Caki2 (cell line): ENCODE measurements around the gene TADA2A. TPM values are rescaled to one million over a fixed set of nuclear protein-coding genes. Genes with fewer than 3 reads are reported as not detected.
"Not testable (repeated sequence)": the region's sequence is repeated elsewhere in the genome, so short reads cannot be mapped to it uniquely, and the experiment has no call there.

Source experiments
- DNase-seq: peaks from one replicate; pipeline ENCODE4 v3.0.0-alpha.2; 2015; ENCODE audit warnings: low read depth
- in situ Hi-C: cut with HindIII; loops from 2 replicates; pipeline ENCODE4 v1.10.0; 2016; ENCODE audit warnings: low sequenced_read_pairs, low pct_unique_long_range_greater_than_20kb, mixed read lengths
- total RNA-seq: library from RNA; depleted of rRNA; stranded (reverse); fragments of >200 nt; shearing (Covaris generic); gene quantifications from 2 replicates; pipeline ENCODE4 v1.2.3, GENCODE V29; 2014; ENCODE audit warnings: low replicate concordance

Gene TADA2A
- total RNA-seq, 1 experiment from 2014 or later: 6.8 TPM

- in situ Hi-C loops, DNase-seq: not testable (repeated sequence)
Measured at GRCh38 chr17:37441369-37442014, 34.8 kb downstream of the TADA2A start.

GRCh38 chr17:37446027-37446426 is 39.3 kb downstream of the TADA2A start:
- peak; percentile 92 for DNase-seq
- in situ Hi-C loops: no loop called here

GRCh38 chr17:37447641-37448040 is 41.0 kb downstream of the TADA2A start:
- peak; percentile 73 for DNase-seq
- in situ Hi-C loops: no loop called here

- in situ Hi-C loops: no loop called here
- DNase-seq: no peak
Measured at GRCh38 chr17:37450112-37450511, 43.4 kb downstream of the TADA2A start.

GRCh38 chr17:37457801-37458200 is 51.1 kb downstream of the TADA2A start:
- in situ Hi-C loops: not testable (repeated sequence)

GRCh38 chr17:37458805-37459204 is 52.1 kb downstream of the TADA2A start:
- no peak for DNase-seq
- in situ Hi-C loops: no loop called here

More at GRCh38 chr17:37457801-37458200, 51.1 kb downstream of the TADA2A start:
- not testable (repeated sequence) for DNase-seq

- in situ Hi-C loops: no loop called here
- no peak for DNase-seq
Measured at GRCh38 chr17:37461668-37462067, 55.0 kb downstream of the TADA2A start.

GRCh38 chr17:37462492-37462891 is 55.8 kb downstream of the TADA2A start:
- in situ Hi-C loops: no loop called here
- DNase-seq: no peak

GRCh38 chr17:37463039-37463438 is 56.4 kb downstream of the TADA2A start:
- in situ Hi-C loops: no loop called here
- no peak for DNase-seq

- DNase-seq: no peak
- in situ Hi-C loops: no loop called here
Measured at GRCh38 chr17:37465069-37465616, 58.5 kb downstream of the TADA2A start.

GRCh38 chr17:37466471-37466870 is 59.8 kb downstream of the TADA2A start:
- in situ Hi-C loops: no loop called here
- DNase-seq: no peak

- in situ Hi-C loops: no loop called here
- no peak for DNase-seq
Measured at GRCh38 chr17:37470181-37470580, 63.5 kb downstream of the TADA2A start.

GRCh38 chr17:37475731-37476420 is 69.2 kb downstream of the TADA2A start:
- no peak for DNase-seq

GRCh38 chr17:37476431-37477120 is 69.9 kb downstream of the TADA2A start:
- DNase-seq: no peak
- in situ Hi-C loops: no loop called here

More at GRCh38 chr17:37475731-37476420, 69.2 kb downstream of the TADA2A start:
- in situ Hi-C loops: no loop called here

GRCh38 chr17:37478187-37478586 is 71.5 kb downstream of the TADA2A start:
- in situ Hi-C loops: no loop called here
- DNase-seq: no peak

- in situ Hi-C loops: no loop called here
- DNase-seq: no peak
Measured at GRCh38 chr17:37479025-37479424, 72.3 kb downstream of the TADA2A start.

- no peak for DNase-seq
- in situ Hi-C loops: no loop called here
Measured at GRCh38 chr17:37480427-37480826, 73.7 kb downstream of the TADA2A start.

GRCh38 chr17:37481001-37481665 is 74.4 kb downstream of the TADA2A start:
- no peak for DNase-seq
- in situ Hi-C loops: no loop called here
